Adipocyte (in vitro differentiated cells): ENCODE results near the gene BCOR.
A peak's percentile ranks its signal among the peaks of the same experiment; 100 is the strongest.

Source experiments
- DNase-seq: peaks from one replicate; pipeline ENCODE4 v3.0.0-alpha.2; 2015; ENCODE audit warnings: low read depth
- H3K27me3 ChIP-seq: replicated peaks from 2 replicates; pipeline ENCODE4 v1.7.0; 2013; ENCODE audit warnings: mild to moderate bottlenecking, low read length, moderate library complexity; ENCODE audit not compliant: control insufficient read depth, insufficient read depth
- H3K36me3 ChIP-seq: 2 replicates; pipeline ENCODE4 v1.7.0; 2013; ENCODE audit warnings: low read length, mild to moderate bottlenecking, moderate library complexity; ENCODE audit not compliant: control insufficient read depth, insufficient read depth, severe bottlenecking
- H3K4me1 ChIP-seq: 2 replicates; pipeline ENCODE4 v1.7.0; 2013; ENCODE audit warnings: mild to moderate bottlenecking, low read length, moderate library complexity; ENCODE audit not compliant: control insufficient read depth, insufficient read depth
- H3K4me3 ChIP-seq: 2 replicates; pipeline ENCODE4 v1.7.0; 2013; ENCODE audit warnings: mild to moderate bottlenecking, low read length, moderate library complexity
- H3K9ac ChIP-seq: 2 replicates; pipeline ENCODE4 v1.7.0; 2013; ENCODE audit warnings: mild to moderate bottlenecking, low read length, moderate library complexity
- H3K9me3 ChIP-seq: 2 replicates; pipeline ENCODE4 v1.7.0; 2013; ENCODE audit warnings: mild to moderate bottlenecking, low read length, moderate library complexity; ENCODE audit not compliant: control insufficient read depth

Gene BCOR

GRCh38 chrX:40055495-40055894 is 42.3 kb downstream of the BCOR start:
- Histone ChIP-seq H3K27me3 (no peaks in the 10 kb centered on the region), H3K4me1 (no peaks in the 10 kb centered on the region), H3K9ac (no peak overlapping the region), H3K9me3 (peaks cover 26% of the 10 kb centered on the region), H3K4me3 (no peak overlapping the region), H3K36me3 (peaks cover 39% of the 10 kb centered on the region)
- no peak for DNase-seq

GRCh38 chrX:40054793-40055192 is 43.0 kb downstream of the BCOR start:
- no peaks in the 10 kb centered on the region for H3K27me3 ChIP-seq
- DNase-seq: no peak
- no peaks in the 10 kb centered on the region for H3K4me1 ChIP-seq
- peaks cover 33% of the 10 kb centered on the region for H3K9me3 ChIP-seq
- peaks cover 46% of the 10 kb centered on the region for H3K36me3 ChIP-seq
- H3K4me3 ChIP-seq: no peak overlapping the region
- H3K9ac ChIP-seq: no peak overlapping the region

GRCh38 chrX:40050532-40050931 is 47.2 kb downstream of the BCOR start:
- peaks cover 56% of the 10 kb centered on the region for H3K36me3 ChIP-seq
- DNase-seq: no peak

GRCh38 chrX:40049084-40049641 is 48.6 kb downstream of the BCOR start:
- Histone ChIP-seq H3K9me3 (peaks cover 53% of the 10 kb centered on the region), H3K9ac (no peak overlapping the region), H3K36me3 (peaks cover 49% of the 10 kb centered on the region), H3K4me3 (no peak overlapping the region), H3K4me1 (no peaks in the 10 kb centered on the region), H3K27me3 (no peaks in the 10 kb centered on the region)
- no peak for DNase-seq

More at GRCh38 chrX:40050532-40050931, 47.2 kb downstream of the BCOR start:
- Histone ChIP-seq H3K9me3 (peaks cover 53% of the 10 kb centered on the region), H3K4me3 (peak overlapping the region; percentile 21), H3K27me3 (no peaks in the 10 kb centered on the region), H3K4me1 (no peaks in the 10 kb centered on the region), H3K9ac (no peak overlapping the region)

GRCh38 chrX:40047485-40047884 is 50.3 kb downstream of the BCOR start:
- Histone ChIP-seq H3K36me3 (peaks cover 34% of the 10 kb centered on the region), H3K9me3 (peaks cover 43% of the 10 kb centered on the region), H3K9ac (no peak overlapping the region), H3K4me3 (no peak overlapping the region), H3K27me3 (no peaks in the 10 kb centered on the region), H3K4me1 (no peaks in the 10 kb centered on the region)
- DNase-seq: no peak

- Histone ChIP-seq H3K4me1 (no peaks in the 10 kb centered on the region), H3K4me3 (no peak overlapping the region), H3K27me3 (no peaks in the 10 kb centered on the region), H3K36me3 (peaks cover 4% of the 10 kb centered on the region), H3K9ac (no peak overlapping the region), H3K9me3 (peaks cover 11% of the 10 kb centered on the region)
- DNase-seq: no peak
These were observed 53.9 kb downstream of the BCOR start for GRCh38 chrX:40043895-40044294.

- Histone ChIP-seq H3K9me3 (peaks cover 4% of the 10 kb centered on the region), H3K27me3 (no peaks in the 10 kb centered on the region), H3K9ac (no peak overlapping the region), H3K4me1 (no peaks in the 10 kb centered on the region), H3K4me3 (no peak overlapping the region), H3K36me3 (no peaks in the 10 kb centered on the region)
- DNase-seq: no peak
These were observed 55.8 kb downstream of the BCOR start for GRCh38 chrX:40041915-40042314.

- no peak for DNase-seq
These were observed 56.9 kb downstream of the BCOR start for GRCh38 chrX:40040686-40041461.

GRCh38 chrX:40039887-40040286 is 57.9 kb downstream of the BCOR start:
- Histone ChIP-seq H3K4me3 (no peak overlapping the region), H3K9ac (no peak overlapping the region), H3K27me3 (no peaks in the 10 kb centered on the region), H3K4me1 (no peaks in the 10 kb centered on the region), H3K9me3 (peaks cover 4% of the 10 kb centered on the region), H3K36me3 (no peaks in the 10 kb centered on the region)
- no peak for DNase-seq

More at GRCh38 chrX:40040686-40041461, 56.9 kb downstream of the BCOR start:
- H3K9me3 ChIP-seq: peaks cover 4% of the 10 kb centered on the region
- H3K36me3 ChIP-seq: no peaks in the 10 kb centered on the region
- no peaks in the 10 kb centered on the region for H3K27me3 ChIP-seq
- no peak overlapping the region for H3K4me3 ChIP-seq
- H3K4me1 ChIP-seq: no peaks in the 10 kb centered on the region
- H3K9ac ChIP-seq: no peak overlapping the region

- no peak for DNase-seq
- H3K9ac ChIP-seq: no peak overlapping the region
- no peaks in the 10 kb centered on the region for H3K4me1 ChIP-seq
- no peak overlapping the region for H3K4me3 ChIP-seq
- H3K27me3 ChIP-seq: no peaks in the 10 kb centered on the region
- no peaks in the 10 kb centered on the region for H3K36me3 ChIP-seq
- H3K9me3 ChIP-seq: peaks cover 4% of the 10 kb centered on the region
These were observed 60.4 kb downstream of the BCOR start for GRCh38 chrX:40037367-40037766.

- DNase-seq: no peak
- Histone ChIP-seq H3K36me3 (no peaks in the 10 kb centered on the region), H3K9me3 (peaks cover 4% of the 10 kb centered on the region), H3K9ac (no peak overlapping the region), H3K27me3 (no peaks in the 10 kb centered on the region), H3K4me3 (no peak overlapping the region), H3K4me1 (no peaks in the 10 kb centered on the region)
These were observed 62.0 kb downstream of the BCOR start for GRCh38 chrX:40035726-40036125.
